Measurements from ENCODE around the gene UTP15. TPM values are rescaled to one million over a fixed set of nuclear protein-coding genes. Genes with fewer than 3 reads are reported as not detected.
A peak's percentile ranks its signal among the peaks of the same experiment; 100 is the strongest.

The UTP15 gene
- total and polyA plus RNA-seq, 2 donors (not counting 3 experiments of a cell fraction or from before 2014, with no cell fraction given) = 11.7 to 25.2 TPM

DNA sequence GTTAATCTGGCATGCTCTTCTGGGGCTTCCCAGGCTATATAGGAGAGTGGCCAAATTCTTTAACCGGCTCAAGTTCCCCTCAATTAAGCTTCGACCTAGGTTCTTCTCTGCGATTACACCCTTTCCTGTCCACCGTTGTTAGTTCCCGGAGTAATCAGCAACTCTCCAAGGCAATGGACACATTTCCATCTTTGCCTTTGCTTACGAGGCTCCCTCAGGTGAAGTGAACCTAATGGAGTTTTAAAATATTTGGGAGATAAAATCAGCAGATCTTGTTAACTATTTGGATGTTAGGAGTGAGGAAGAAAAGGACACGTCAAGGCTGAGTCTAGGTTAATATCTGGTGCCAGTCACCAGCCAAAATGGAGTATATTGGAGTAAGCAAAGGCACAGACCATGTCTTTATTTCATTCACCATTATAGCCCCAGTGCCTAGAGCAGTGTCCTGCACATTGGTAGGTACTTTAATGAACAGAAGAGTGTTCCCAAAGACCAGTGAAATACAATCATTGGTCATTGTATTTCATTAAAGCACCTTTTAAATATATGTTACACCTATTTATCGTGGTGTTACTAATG, 515 bp downstream of the UTP15 start:
- CTCF ChIA-PET = interaction anchor here (1.6 kb wide), 1 partner anchor 227 kb away, joined by 4 read pairs; no protein-coding TSS in a partner anchor
- dilution Hi-C loops (cut with MboI; ENCODE audit: extremely low pct_ligation_motif_present, low sequenced_read_pairs) (no loop called here), intact Hi-C loops (cut with micrococcal nuclease) (loop anchor here (1.0 to 2.0 kb wide), 2 partner anchors 21 to 47 kb away; no protein-coding TSS in a partner anchor)
- FAIRE-seq (no peak), DNase-seq (ENCODE audit: low read depth, low spot score) (no peak)
- Histone ChIP-seq H3K9me3 (replicated peaks; ENCODE audit: control insufficient read depth, insufficient read depth, low read length) (no peaks in the 10 kb centered on the region), H3K4me2 (ENCODE audit: insufficient read depth, low read length) (peak overlapping the region; percentile 99), H3K9ac (replicated peaks; ENCODE audit: extremely low read depth, insufficient read depth, low read length) (peak overlapping the region; percentile 81), H3K36me3 (ENCODE audit: control insufficient read depth in 2 of 2, extremely low read depth in 1 of 2, insufficient read depth in 2 of 2, low read length in 2 of 2) (peaks cover 0 to 3% of the 10 kb centered on the region in 2 experiments), H3K4me3 (replicated peaks in 1 of 3; ENCODE audit: insufficient read depth in 1 of 3, low read depth in 1 of 3, low read length in 3 of 3) (peak overlapping the region; percentile 71 to 92 (median 81)), H3K27me3 (ENCODE audit: control insufficient read depth in 2 of 2, insufficient read depth in 2 of 2, low read length in 2 of 2) (no peaks in the 10 kb centered on the region), H2AFZ (ENCODE audit: low read depth, low read length) (peak overlapping the region; percentile 47), H3K27ac (ENCODE audit: insufficient read depth, low read depth, low read length) (peak overlapping the region; percentile 63), H3K9me1 (replicated peaks; ENCODE audit: control insufficient read depth, extremely low read depth, insufficient read depth, low read length) (no peaks in the 10 kb centered on the region), H3K4me1 (ENCODE audit: control insufficient read depth, extremely low read depth, insufficient read depth, low read length) (peaks cover 18% of the 10 kb centered on the region), H4K20me1 (replicated peaks; ENCODE audit: control insufficient read depth, extremely low read depth, insufficient read depth, low read length) (no peaks in the 10 kb centered on the region), H3K79me2 (ENCODE audit: control insufficient read depth, insufficient read depth, low read length) (peaks cover 33% of the 10 kb centered on the region)
- POLR2A ChIA-PET = no interaction called here
- BruUV-seq (replicated peaks) = TSS peak; percentile 78
- TF ChIP-seq, protein P1, sequence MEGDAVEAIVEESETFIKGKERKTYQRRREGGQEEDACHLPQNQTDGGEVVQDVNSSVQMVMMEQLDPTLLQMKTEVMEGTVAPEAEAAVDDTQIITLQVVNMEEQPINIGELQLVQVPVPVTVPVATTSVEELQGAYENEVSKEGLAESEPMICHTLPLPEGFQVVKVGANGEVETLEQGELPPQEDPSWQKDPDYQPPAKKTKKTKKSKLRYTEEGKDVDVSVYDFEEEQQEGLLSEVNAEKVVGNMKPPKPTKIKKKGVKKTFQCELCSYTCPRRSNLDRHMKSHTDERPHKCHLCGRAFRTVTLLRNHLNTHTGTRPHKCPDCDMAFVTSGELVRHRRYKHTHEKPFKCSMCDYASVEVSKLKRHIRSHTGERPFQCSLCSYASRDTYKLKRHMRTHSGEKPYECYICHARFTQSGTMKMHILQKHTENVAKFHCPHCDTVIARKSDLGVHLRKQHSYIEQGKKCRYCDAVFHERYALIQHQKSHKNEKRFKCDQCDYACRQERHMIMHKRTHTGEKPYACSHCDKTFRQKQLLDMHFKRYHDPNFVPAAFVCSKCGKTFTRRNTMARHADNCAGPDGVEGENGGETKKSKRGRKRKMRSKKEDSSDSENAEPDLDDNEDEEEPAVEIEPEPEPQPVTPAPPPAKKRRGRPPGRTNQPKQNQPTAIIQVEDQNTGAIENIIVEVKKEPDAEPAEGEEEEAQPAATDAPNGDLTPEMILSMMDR (IDR thresholded peaks at IDR 0.05; ENCODE audit: extremely low read depth in 1 of 2, insufficient read depth in 1 of 2, low read depth in 1 of 2, low read length in 2 of 2) = no peak
- TF ChIP-seq POLR2AphosphoS5 (IDR thresholded peaks at IDR 0.05; ENCODE audit: insufficient read depth, low read depth, low read length) = no peak
- TF ChIP-seq POLR2A (IDR thresholded peaks at IDR 0.05; ENCODE audit: low read depth, low read length) = no peak
- TF ChIP-seq EZH2 (IDR thresholded peaks at IDR 0.05; ENCODE audit: borderline replicate concordance, low read depth, low read length, severe bottlenecking) = no peak
- TF ChIP-seq, protein P2, sequence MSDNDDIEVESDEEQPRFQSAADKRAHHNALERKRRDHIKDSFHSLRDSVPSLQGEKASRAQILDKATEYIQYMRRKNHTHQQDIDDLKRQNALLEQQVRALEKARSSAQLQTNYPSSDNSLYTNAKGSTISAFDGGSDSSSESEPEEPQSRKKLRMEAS (IDR thresholded peaks at IDR 0.05; ENCODE audit: insufficient read depth, insufficient read length) = no peak
- TF ChIP-seq FOS (IDR thresholded peaks at IDR 0.05; ENCODE audit: borderline replicate concordance, insufficient read depth, low read length) = no peak
- no peak for TF ChIP-seq GATA2 (IDR thresholded peaks at IDR 0.05; ENCODE audit: insufficient read depth, insufficient read length, low read depth, low read length)
- TF ChIP-seq MYC (IDR thresholded peaks at IDR 0.05; ENCODE audit: low read depth, low read length) = no peak
- no peak for TF ChIP-seq JUN (IDR thresholded peaks at IDR 0.05; ENCODE audit: borderline replicate concordance, insufficient read depth, insufficient read length, low read depth)

All from endothelial cell of umbilical vein (primary cell).